NCI-H2171 (cell line): ENCODE results near the gene MATN1.

ENCODE experiments used
- DNase-seq: peaks from one replicate; lab custom pipeline; 2025; lab: John Stamatoyannopoulos, UW

The MATN1 gene

GRCh38 chr1:30680879-30681278 is 42.5 kb downstream of the MATN1 start:
- DNase-seq, result no peak

- no peak for DNase-seq
Measured at GRCh38 chr1:30680429-30680828, 43.0 kb downstream of the MATN1 start.

- DNase-seq, result no peak
Measured at GRCh38 chr1:30679976-30680305, 43.4 kb downstream of the MATN1 start.

GRCh38 chr1:30679201-30679975 is 44.0 kb downstream of the MATN1 start:
- DNase-seq, result no peak

GRCh38 chr1:30678209-30678608 is 45.2 kb downstream of the MATN1 start:
- no peak for DNase-seq

- DNase-seq, result no peak
Measured at GRCh38 chr1:30677471-30677870, 45.9 kb downstream of the MATN1 start.

- no peak for DNase-seq
Measured at GRCh38 chr1:30675761-30676160, 47.6 kb downstream of the MATN1 start.

GRCh38 chr1:30675289-30675688 is 48.1 kb downstream of the MATN1 start:
- DNase-seq, result no peak

GRCh38 chr1:30673395-30673794 is 50.0 kb downstream of the MATN1 start:
- DNase-seq, result no peak

- DNase-seq, result no peak
Measured at GRCh38 chr1:30672661-30673060, 50.7 kb downstream of the MATN1 start.

GRCh38 chr1:30670240-30671060 is 52.9 kb downstream of the MATN1 start:
- DNase-seq, result no peak

GRCh38 chr1:30668546-30669327 is 54.6 kb downstream of the MATN1 start:
- DNase-seq, result no peak

- no peak for DNase-seq
Measured at GRCh38 chr1:30668024-30668423, 55.4 kb downstream of the MATN1 start.

GRCh38 chr1:30666756-30667273 is 56.6 kb downstream of the MATN1 start:
- no peak for DNase-seq

GRCh38 chr1:30665216-30666010 is 58.0 kb downstream of the MATN1 start:
- DNase-seq, result no peak

GRCh38 chr1:30664103-30664755 is 59.2 kb downstream of the MATN1 start:
- DNase-seq, result no peak

GRCh38 chr1:30663596-30664091 is 59.7 kb downstream of the MATN1 start:
- DNase-seq, result no peak

GRCh38 chr1:30662291-30662840 is 61.0 kb downstream of the MATN1 start:
- no peak for DNase-seq

GRCh38 chr1:30661311-30661710 is 62.1 kb downstream of the MATN1 start:
- no peak for DNase-seq
